Measurements from ENCODE around the gene ABCA12. TPM values are rescaled to one million over a fixed set of nuclear protein-coding genes. Genes with fewer than 3 reads are reported as not detected.

ABCA12 gene
- total and polyA plus RNA-seq, 10 of the 15 experiments (the other 5 are each of a cell fraction or from before 2014, with no cell fraction given): 1.2 to 12.1 (median 6.0) TPM

GRCh38 chr2:215178121-215178520, 39.7 kb upstream of the ABCA12 start:
- TF ChIP-seq HDAC2 (IDR thresholded peaks at IDR 0.05): no peak
- no peak for TF ChIP-seq CBFB (IDR thresholded peaks at IDR 0.05; ENCODE audit: low read depth)
- no peak for TF ChIP-seq MTA2 (IDR thresholded peaks at IDR 0.05; ENCODE audit: low read depth)
- TF ChIP-seq CHD2 (IDR thresholded peaks at IDR 0.05; ENCODE audit: borderline replicate concordance, low read depth, low read length): no peak
- TF ChIP-seq TCF3 (IDR thresholded peaks at IDR 0.05; ENCODE audit: borderline replicate concordance, insufficient read depth, low read depth, low read length): no peak
- TF ChIP-seq, protein P1, sequence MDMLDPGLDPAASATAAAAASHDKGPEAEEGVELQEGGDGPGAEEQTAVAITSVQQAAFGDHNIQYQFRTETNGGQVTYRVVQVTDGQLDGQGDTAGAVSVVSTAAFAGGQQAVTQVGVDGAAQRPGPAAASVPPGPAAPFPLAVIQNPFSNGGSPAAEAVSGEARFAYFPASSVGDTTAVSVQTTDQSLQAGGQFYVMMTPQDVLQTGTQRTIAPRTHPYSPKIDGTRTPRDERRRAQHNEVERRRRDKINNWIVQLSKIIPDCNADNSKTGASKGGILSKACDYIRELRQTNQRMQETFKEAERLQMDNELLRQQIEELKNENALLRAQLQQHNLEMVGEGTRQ (IDR thresholded peaks at IDR 0.05; ENCODE audit: borderline replicate concordance, low read depth, low read length): no peak
- no peak for TF ChIP-seq MYB (IDR thresholded peaks at IDR 0.05; ENCODE audit: borderline replicate concordance, low read depth, low read length)
- no peak for TF ChIP-seq RAD21 (IDR thresholded peaks at IDR 0.05; ENCODE audit: insufficient read depth, low read depth, low read length)
- no peak for TF ChIP-seq CEBPB (IDR thresholded peaks at IDR 0.05; ENCODE audit: borderline replicate concordance in 1 of 2, low read depth in 2 of 2, low read length in 2 of 2)
- no peak for TF ChIP-seq ZNF217 (IDR thresholded peaks at IDR 0.05)
- no peak for TF ChIP-seq SIN3A (IDR thresholded peaks at IDR 0.05; ENCODE audit: low read depth, low read length)
- no peak for TF ChIP-seq PAX5 (IDR thresholded peaks at IDR 0.05; ENCODE audit: borderline replicate concordance, low read depth, low read length)
- TF ChIP-seq ZNF274 (IDR thresholded peaks at IDR 0.05; ENCODE audit: insufficient read depth, insufficient read length): no peak
- CTCF ChIA-PET: no interaction called here
- Histone ChIP-seq H3K4me2 (ENCODE audit: control insufficient read depth, insufficient read depth) (no peak overlapping the region), H3K4me3 (no peak overlapping the region), H3K4me1 (ENCODE audit: control insufficient read depth, insufficient read depth, low read length) (no peaks in the 10 kb centered on the region), H3K9me3 (replicated peaks; ENCODE audit: control insufficient read depth, insufficient read depth, low read length) (peaks cover 2% of the 10 kb centered on the region; the same call in 2 of the 3 replicates), H3K36me3 (ENCODE audit: control insufficient read depth in 2 of 2, insufficient read depth in 2 of 2, low read length in 1 of 2) (no peaks in the 10 kb centered on the region), H3K79me2 (ENCODE audit: control insufficient read depth, insufficient read depth, low read length) (no peaks in the 10 kb centered on the region), H3K27me3 (replicated peaks in 1 of 2; ENCODE audit: control insufficient read depth in 2 of 2, insufficient read depth in 2 of 2, low read length in 1 of 2) (no peaks in the 10 kb centered on the region), H4K20me1 (ENCODE audit: control insufficient read depth, insufficient read depth) (no peaks in the 10 kb centered on the region), H3K9ac (ENCODE audit: control insufficient read depth, insufficient read depth, low read length) (no peak overlapping the region), H2AFZ (ENCODE audit: control insufficient read depth, low read depth, low read length) (no peak overlapping the region), H3K27ac (ENCODE audit: control insufficient read depth, insufficient read depth) (no peak overlapping the region)
- POLR2A ChIA-PET: no interaction called here
- SMC1A ChIA-PET (ENCODE audit: uncharacterized antibody, unreplicated experiment): no interaction called here
- ATAC-seq: no peak
- WGBS (ENCODE audit: insufficient coverage, insufficient replicate concordance, low lambda C conversion rate, missing lambda C conversion rate): 54% methylated on average over 4 of the region's 4 CpGs
- DNase-seq (ENCODE audit: low read depth, low spot score): no peak
- no peak for FAIRE-seq
- intact Hi-C loops (cut with micrococcal nuclease; ENCODE audit: unreplicated experiment) (no loop called here), in situ Hi-C loops (cut with MboI) (no loop called here)
- RAD21 ChIA-PET (ENCODE audit: unreplicated experiment): no interaction called here
- no TSS peak for BruUV-seq (replicated peaks)
